Glutamatergic neuron (in vitro differentiated cells): Measurements from ENCODE around the gene ROR2. TPM values are rescaled to one million over a fixed set of nuclear protein-coding genes. Genes with fewer than 3 reads are reported as not detected.

ENCODE experiments used
- DNase-seq: peaks from one replicate; pipeline ENCODE4 v3.0.0; 2022
- H3K27ac Mint-ChIP-seq: one replicate; pipeline ENCODE4 v1.8.0; 2020; ENCODE audit warnings: mild to moderate bottlenecking, mixed read lengths, inconsistent platforms; ENCODE audit not compliant: unreplicated experiment
- H3K27me3 Mint-ChIP-seq: one replicate; pipeline ENCODE4 v1.8.0; 2020; ENCODE audit warnings: mild to moderate bottlenecking, moderate library complexity, mixed read lengths, inconsistent platforms; ENCODE audit not compliant: unreplicated experiment
- H3K36me3 Mint-ChIP-seq: one replicate; pipeline ENCODE4 v1.8.0; 2020; ENCODE audit warnings: mild to moderate bottlenecking, mixed read lengths, inconsistent platforms; ENCODE audit not compliant: unreplicated experiment
- H3K4me1 Mint-ChIP-seq: one replicate; pipeline ENCODE4 v1.8.0; 2020; ENCODE audit warnings: mild to moderate bottlenecking, low read depth, mixed read lengths, inconsistent platforms; ENCODE audit not compliant: unreplicated experiment
- H3K4me3 Mint-ChIP-seq: one replicate; pipeline ENCODE4 v1.8.0; 2020; ENCODE audit warnings: mild to moderate bottlenecking, mixed read lengths, inconsistent platforms; ENCODE audit not compliant: unreplicated experiment
- H3K9me3 Mint-ChIP-seq: one replicate; pipeline ENCODE4 v1.8.0; 2020; ENCODE audit warnings: mild to moderate bottlenecking, moderate library complexity, mixed read lengths, inconsistent platforms; ENCODE audit not compliant: unreplicated experiment
- CTCF ChIP-seq: fragments of 200-600 bp; sonication (generic); IDR thresholded peaks from one replicate; pipeline ENCODE4 v1.5.0; 2021; ENCODE audit not compliant: partially characterized antibody, unreplicated experiment
- total RNA-seq: library from RNA; stranded (reverse); fragmentation: NEBNext Ultra II Directional; extraction: Animal tissue kit (Norgen Biotek cat#: 25700); gene quantifications from one replicate; pipeline ENCODE4 v1.2.1, GENCODE V29; 2021; ENCODE audit not compliant: unreplicated experiment

ROR2 gene
- total RNA-seq, 1 donor from 2014 or later, result 51.1 TPM

- Mint-ChIP-seq H3K36me3 (no peaks in the 10 kb centered on the region), H3K4me1 (peaks cover 3% of the 10 kb centered on the region), H3K9me3 (no peaks in the 10 kb centered on the region), H3K4me3 (no peak overlapping the region), H3K27me3 (no peaks in the 10 kb centered on the region), H3K27ac (no peak overlapping the region)
- TF ChIP-seq CTCF, result no peak
- DNase-seq, result no peak
These were observed 269.0 kb downstream of the ROR2 start for GRCh38 chr9:91680998-91681397.

- no peak overlapping the region for H3K27ac Mint-ChIP-seq
These were observed 269.9 kb downstream of the ROR2 start for GRCh38 chr9:91680106-91680505.

GRCh38 chr9:91678807-91679580 is 271.0 kb downstream of the ROR2 start:
- Mint-ChIP-seq H3K9me3 (no peaks in the 10 kb centered on the region), H3K36me3 (no peaks in the 10 kb centered on the region), H3K4me3 (no peak overlapping the region), H3K27me3 (no peaks in the 10 kb centered on the region), H3K27ac (no peak overlapping the region), H3K4me1 (peaks cover 3% of the 10 kb centered on the region)
- DNase-seq, result no peak
- TF ChIP-seq CTCF, result no peak

More at GRCh38 chr9:91680106-91680505, 269.9 kb downstream of the ROR2 start:
- DNase-seq, result no peak
- H3K9me3 Mint-ChIP-seq, result no peaks in the 10 kb centered on the region
- peaks cover 3% of the 10 kb centered on the region for H3K4me1 Mint-ChIP-seq
- H3K27me3 Mint-ChIP-seq, result no peaks in the 10 kb centered on the region
- TF ChIP-seq CTCF, result no peak
- H3K36me3 Mint-ChIP-seq, result no peaks in the 10 kb centered on the region
- no peak overlapping the region for H3K4me3 Mint-ChIP-seq

- no peak overlapping the region for H3K4me3 Mint-ChIP-seq
- TF ChIP-seq CTCF, result no peak
- no peak for DNase-seq
These were observed 272.1 kb downstream of the ROR2 start for GRCh38 chr9:91677822-91678436.

GRCh38 chr9:91677331-91677730 is 272.7 kb downstream of the ROR2 start:
- TF ChIP-seq CTCF, result no peak
- H3K4me3 Mint-ChIP-seq, result no peak overlapping the region
- no peaks in the 10 kb centered on the region for H3K27me3 Mint-ChIP-seq
- H3K27ac Mint-ChIP-seq, result no peak overlapping the region
- no peaks in the 10 kb centered on the region for H3K36me3 Mint-ChIP-seq
- no peak for DNase-seq
- H3K4me1 Mint-ChIP-seq, result peaks cover 3% of the 10 kb centered on the region
- no peaks in the 10 kb centered on the region for H3K9me3 Mint-ChIP-seq

More at GRCh38 chr9:91677822-91678436, 272.1 kb downstream of the ROR2 start:
- no peaks in the 10 kb centered on the region for H3K27me3 Mint-ChIP-seq
- H3K36me3 Mint-ChIP-seq, result no peaks in the 10 kb centered on the region
- H3K27ac Mint-ChIP-seq, result no peak overlapping the region
- H3K9me3 Mint-ChIP-seq, result no peaks in the 10 kb centered on the region
- peaks cover 3% of the 10 kb centered on the region for H3K4me1 Mint-ChIP-seq
